ENCODE measurements around the gene AIPL1. TPM values are rescaled to one million over a fixed set of nuclear protein-coding genes. Genes with fewer than 3 reads are reported as not detected.

Gene AIPL1
- total RNA-seq, 2 experiments from 2014 or later, result not detected

DNA sequence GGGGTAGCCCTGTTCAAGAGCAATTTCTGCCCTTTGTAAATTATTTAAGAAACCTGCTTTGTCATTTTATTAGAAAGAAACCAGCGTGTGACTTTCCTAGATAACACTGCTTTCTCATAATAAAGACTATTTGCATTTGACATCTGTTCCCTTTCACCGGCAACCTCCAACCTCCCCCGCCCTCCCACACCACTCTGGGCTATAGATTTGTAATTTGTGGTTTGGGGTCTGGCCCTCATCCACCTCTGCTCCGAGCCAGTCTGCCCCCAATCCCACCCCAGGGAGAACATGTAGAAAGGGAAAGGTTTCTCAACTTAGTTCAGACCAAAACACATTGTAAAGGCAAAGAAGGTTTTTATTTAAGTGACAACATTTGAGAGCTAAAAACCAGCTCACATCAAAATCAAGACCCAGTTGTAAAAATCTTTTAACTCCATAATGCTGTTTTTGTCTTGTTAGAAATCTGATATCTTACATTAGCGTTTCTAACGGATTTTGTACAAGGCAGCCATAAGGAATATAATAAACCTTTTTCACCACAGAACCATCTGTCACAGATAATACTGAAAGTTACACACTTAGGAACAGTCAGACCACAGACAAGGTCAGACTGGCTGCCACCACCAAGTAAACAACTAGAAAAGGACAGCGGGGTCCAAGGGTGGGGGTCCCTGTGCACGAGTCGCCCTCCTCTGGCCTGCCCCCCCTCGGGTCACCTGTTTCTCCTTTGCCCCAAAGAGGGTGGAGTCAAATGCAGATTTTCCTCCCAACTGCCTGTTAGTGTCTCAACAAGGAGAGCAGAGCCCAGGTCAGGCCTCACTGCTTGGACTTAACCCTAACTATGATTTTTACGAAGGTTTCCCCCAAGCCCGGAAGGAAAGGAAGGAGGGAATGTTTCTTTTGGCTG, 16.3 kb upstream of the AIPL1 start:
- CTCF ChIA-PET, result no interaction called here
- H3K9me3 Mint-ChIP-seq (ENCODE audit: low read depth), result no peaks in the 10 kb centered on the region
- H3K36me3 Mint-ChIP-seq, result no peaks in the 10 kb centered on the region
- no peak for ATAC-seq
- peaks cover 7% of the 10 kb centered on the region for H3K4me1 Mint-ChIP-seq
- no peak overlapping the region for H3K27ac Mint-ChIP-seq
- no peak for DNase-seq
- no peak overlapping the region for H3K4me3 Mint-ChIP-seq
- H3K27me3 Mint-ChIP-seq, result peaks cover 26% of the 10 kb centered on the region

DNA sequence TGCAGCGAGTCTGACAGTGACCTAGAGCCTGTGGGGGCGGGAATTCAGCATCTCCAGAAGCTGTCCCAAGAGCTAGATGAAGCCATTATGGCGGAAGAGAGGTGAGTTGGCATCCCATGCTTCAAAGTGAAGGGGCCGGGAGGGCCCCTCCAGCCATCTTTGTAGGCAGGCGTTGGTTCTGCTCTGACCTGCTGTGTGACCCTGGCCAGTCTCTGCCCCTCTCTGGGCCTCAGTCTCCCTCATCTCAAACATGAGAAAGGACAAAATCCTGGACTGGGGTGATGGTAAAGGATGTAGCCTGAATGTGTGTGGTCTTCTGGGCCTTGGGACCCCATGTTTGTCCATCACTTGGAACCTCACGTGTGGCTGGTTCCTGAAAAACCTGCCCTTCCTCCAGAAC, 14.4 kb upstream of the AIPL1 start:
- peaks cover 11% of the 10 kb centered on the region for H3K4me1 Mint-ChIP-seq
- no peaks in the 10 kb centered on the region for H3K36me3 Mint-ChIP-seq
- no peak overlapping the region for H3K4me3 Mint-ChIP-seq
- DNase-seq (no peak), ATAC-seq (no peak)
- H3K9me3 Mint-ChIP-seq (ENCODE audit: low read depth), result no peaks in the 10 kb centered on the region
- CTCF ChIA-PET, result interaction anchor here (1.2 to 1.6 kb wide), 2 partner anchors 13 to 22 kb away, joined by 3 to 6 read pairs; partner anchors contain the start of gene AIPL1
- peaks cover 26% of the 10 kb centered on the region for H3K27me3 Mint-ChIP-seq
- H3K27ac Mint-ChIP-seq, result no peak overlapping the region

DNA sequence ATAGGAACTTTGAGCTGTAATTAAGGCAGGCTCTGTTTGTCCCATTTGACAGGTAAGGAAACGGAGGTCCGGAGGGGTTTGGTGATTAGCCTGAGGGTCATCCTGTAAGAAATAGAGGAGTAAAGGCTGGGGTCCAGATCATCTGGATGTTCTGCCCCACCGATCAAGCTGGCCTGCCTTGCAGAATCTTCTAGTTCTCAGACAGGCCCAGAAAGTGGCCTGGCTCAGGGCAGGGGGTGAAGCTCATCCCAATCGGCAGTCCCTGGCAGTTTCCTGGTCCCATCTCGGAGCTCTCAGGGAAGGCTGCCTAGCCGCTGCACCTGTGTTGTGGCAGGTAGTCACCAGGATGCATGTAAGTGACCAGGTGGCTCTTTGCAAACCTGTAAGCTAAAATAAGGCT, 13.6 kb upstream of the AIPL1 start:
- ATAC-seq, result no peak
- Mint-ChIP-seq H3K27ac (no peak overlapping the region), H3K9me3 (ENCODE audit: low read depth) (no peaks in the 10 kb centered on the region), H3K4me1 (peaks cover 15% of the 10 kb centered on the region), H3K36me3 (no peaks in the 10 kb centered on the region), H3K4me3 (no peak overlapping the region), H3K27me3 (peaks cover 22% of the 10 kb centered on the region)
- CTCF ChIA-PET, result interaction anchor here (1.2 to 1.6 kb wide), 2 partner anchors 13 to 23 kb away, joined by 3 to 6 read pairs; partner anchors contain the start of gene AIPL1
- DNase-seq, result no peak

DNA sequence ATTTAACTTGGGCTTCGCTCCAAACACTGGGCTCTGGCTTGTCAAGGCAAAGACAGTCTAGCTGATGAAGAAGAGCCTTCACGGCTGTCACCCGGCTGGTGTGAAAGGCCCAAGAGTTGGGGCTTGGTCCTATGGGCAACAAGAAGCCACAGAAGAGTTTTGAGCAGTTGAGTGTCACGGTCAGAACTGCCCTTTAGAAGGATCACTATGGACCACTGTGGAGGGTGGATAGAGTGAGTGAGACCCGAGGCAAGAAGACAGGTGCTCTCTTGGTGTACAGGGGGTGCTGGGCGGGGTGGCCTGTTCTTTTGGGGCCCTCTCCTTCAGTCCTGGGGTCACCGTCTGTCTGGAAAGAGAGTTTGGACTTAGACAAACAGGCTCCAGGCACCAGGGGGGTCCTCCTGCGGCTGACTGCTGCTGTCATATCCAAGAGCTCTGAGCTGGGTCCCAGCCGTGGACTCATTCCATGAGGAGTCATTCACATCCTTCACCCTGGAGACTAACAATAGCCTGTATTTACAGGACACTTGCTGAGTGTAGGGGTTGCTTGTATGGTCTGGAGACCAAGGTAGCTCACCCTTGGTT, 11.7 kb upstream of the AIPL1 start:
- DNase-seq (no peak), ATAC-seq (no peak)
- Mint-ChIP-seq H3K9me3 (ENCODE audit: low read depth) (no peaks in the 10 kb centered on the region), H3K4me1 (peaks cover 19% of the 10 kb centered on the region), H3K36me3 (no peaks in the 10 kb centered on the region), H3K4me3 (no peak overlapping the region), H3K27me3 (peaks cover 16% of the 10 kb centered on the region), H3K27ac (no peak overlapping the region)
- CTCF ChIA-PET, result interaction anchor here (2.0 to 3.6 kb wide), 2 partner anchors 11 to 27 kb away, joined by 8 to 15 read pairs; partner anchors contain the start of gene AIPL1

DNA sequence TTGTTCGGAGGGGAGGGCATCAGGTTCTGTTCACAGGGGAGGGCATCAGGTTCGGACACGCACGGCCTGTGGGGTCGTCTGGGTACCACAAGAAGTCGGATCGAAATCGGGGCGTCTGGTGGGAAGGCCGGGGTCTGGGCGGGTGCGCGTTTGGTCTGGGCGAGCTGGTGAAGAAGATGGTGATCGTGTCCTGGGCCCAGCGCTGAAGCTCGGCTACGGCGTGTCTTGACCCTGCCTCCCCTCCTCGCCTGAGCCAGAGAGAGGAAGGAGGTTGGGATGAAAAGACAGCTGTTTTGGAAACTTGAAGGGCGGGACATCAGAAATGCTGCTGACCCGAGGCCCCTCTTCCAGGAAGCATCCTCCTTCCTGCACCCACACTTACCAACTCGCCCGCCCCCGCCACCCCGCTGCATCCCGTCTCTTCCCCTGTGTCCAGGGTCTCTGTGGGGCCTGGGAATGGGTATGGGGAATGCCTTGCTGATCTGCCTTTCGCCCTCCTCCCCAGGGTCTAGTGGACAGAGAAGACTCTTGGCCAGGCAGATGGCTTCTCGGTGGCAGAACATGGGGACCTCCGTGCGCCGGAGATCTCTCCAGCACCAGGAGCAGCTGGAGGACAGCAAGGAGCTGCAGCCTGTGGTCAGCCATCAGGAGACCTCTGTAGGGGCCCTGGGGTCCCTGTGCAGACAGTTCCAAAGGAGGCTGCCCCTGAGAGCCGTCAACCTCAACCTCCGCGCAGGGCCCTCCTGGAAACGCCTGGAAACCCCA, 9.8 kb upstream of the AIPL1 start:
- peak overlapping the region; percentile 79 for H3K27ac Mint-ChIP-seq
- ATAC-seq (no peak), DNase-seq (no peak)
- H3K4me1 Mint-ChIP-seq, result peaks cover 13% of the 10 kb centered on the region
- peaks cover 22% of the 10 kb centered on the region for H3K27me3 Mint-ChIP-seq
- no peaks in the 10 kb centered on the region for H3K9me3 Mint-ChIP-seq (ENCODE audit: low read depth)
- H3K36me3 Mint-ChIP-seq, result no peaks in the 10 kb centered on the region
- H3K4me3 Mint-ChIP-seq, result peak overlapping the region; percentile 86
- CTCF ChIA-PET, result interaction anchor here (0.5 to 3.6 kb wide), 5 partner anchors 9 to 857 kb away, joined by 3 to 15 read pairs (median 5); partner anchors contain the start of gene AIPL1

DNA sequence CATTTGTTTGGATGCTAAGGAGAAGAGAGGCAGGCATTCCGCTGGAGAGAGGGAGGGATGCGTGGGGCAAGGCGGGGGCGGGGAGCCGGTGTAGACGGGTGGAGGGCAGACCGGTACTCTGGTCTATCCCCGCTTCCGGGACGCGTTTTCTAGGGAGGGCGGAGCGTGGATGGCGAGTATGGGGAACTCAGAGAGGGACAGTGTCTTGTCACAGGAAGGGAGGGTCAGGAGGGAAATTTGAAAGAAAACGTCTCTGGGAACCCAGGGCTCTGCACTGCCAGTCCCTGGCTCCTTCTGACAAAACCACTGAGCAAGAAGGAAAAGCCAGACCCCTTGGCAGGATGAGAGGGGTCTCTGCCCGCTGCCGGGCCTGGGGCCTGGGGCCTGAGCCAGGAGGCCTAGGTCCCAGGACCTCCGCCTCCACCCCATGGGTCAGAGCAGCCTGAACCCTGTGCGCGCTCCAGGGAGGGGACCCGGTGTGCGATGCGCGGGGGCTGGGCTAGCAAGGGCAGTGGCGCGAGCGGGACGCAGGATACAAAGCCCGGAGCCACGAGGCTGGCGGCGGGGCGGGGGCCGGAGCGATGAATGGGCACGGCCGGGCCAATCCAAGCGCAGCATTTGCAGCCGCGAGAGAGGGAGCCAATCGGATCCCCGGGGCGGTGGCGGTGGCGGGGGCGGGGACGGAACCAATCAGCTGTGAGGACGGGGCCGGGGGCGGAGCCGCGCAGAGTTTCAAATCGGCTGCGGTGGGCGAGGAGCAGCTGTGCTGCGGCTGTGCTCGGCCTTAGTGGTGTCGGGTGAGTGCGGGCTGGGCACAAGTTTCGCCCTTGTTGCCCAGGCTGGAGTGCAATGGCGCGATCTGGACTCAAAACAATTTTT, 9.0 kb upstream of the AIPL1 start, which contains the start of gene PIMREG:
TSS of gene PIMREG (plus strand) at position 764 of the 879 bp plus-strand sequence. CDS start 656 bp downstream, outside the sequence.
- ATAC-seq (peak; percentile 98), DNase-seq (peak; percentile 96)
- H3K9me3 Mint-ChIP-seq (ENCODE audit: low read depth), result no peaks in the 10 kb centered on the region
- H3K4me3 Mint-ChIP-seq, result peak within 1 kb of the TSS; percentile 86
- H3K4me1 Mint-ChIP-seq, result peaks cover 13% of the 10 kb centered on the region
- CTCF ChIA-PET, result interaction anchor here (2.2 to 3.6 kb wide), 2 partner anchors 8 to 852 kb away, joined by 5 to 15 read pairs; partner anchors contain the start of gene AIPL1
- no peaks in the 10 kb centered on the region for H3K36me3 Mint-ChIP-seq
- peak within 1 kb of the TSS; percentile 86 for H3K27ac Mint-ChIP-seq
- H3K27me3 Mint-ChIP-seq, result peaks cover 29% of the 10 kb centered on the region

DNA sequence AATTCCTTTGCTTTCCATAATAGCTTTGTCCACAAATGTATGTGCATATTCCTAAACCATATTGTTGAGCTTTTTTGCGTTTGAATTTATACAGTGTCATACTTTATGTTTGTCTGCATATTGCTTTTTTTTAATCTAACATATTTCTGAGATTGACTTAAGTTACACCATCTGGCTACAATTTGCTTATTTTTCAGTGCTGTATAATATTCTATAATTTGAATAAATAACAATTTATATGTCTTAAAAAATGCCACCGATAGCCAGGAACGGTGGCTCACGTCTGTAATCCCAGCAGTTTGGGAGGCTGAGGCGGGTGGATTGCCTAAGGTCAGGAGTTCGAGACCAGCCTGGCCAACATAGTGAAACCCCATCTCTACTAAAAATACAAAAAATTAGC, 7.9 kb upstream of the AIPL1 start:
- DNase-seq (no peak), ATAC-seq (no peak)
- H3K4me1 Mint-ChIP-seq, result peaks cover 13% of the 10 kb centered on the region
- H3K36me3 Mint-ChIP-seq, result no peaks in the 10 kb centered on the region
- peaks cover 35% of the 10 kb centered on the region for H3K27me3 Mint-ChIP-seq
- CTCF ChIA-PET, result interaction anchor here (1.6 kb wide), 1 partner anchor 736 kb away, joined by 3 read pairs; no protein-coding TSS in a partner anchor
- no peaks in the 10 kb centered on the region for H3K9me3 Mint-ChIP-seq (ENCODE audit: low read depth)
- no peak overlapping the region for H3K4me3 Mint-ChIP-seq
- no peak overlapping the region for H3K27ac Mint-ChIP-seq

DNA sequence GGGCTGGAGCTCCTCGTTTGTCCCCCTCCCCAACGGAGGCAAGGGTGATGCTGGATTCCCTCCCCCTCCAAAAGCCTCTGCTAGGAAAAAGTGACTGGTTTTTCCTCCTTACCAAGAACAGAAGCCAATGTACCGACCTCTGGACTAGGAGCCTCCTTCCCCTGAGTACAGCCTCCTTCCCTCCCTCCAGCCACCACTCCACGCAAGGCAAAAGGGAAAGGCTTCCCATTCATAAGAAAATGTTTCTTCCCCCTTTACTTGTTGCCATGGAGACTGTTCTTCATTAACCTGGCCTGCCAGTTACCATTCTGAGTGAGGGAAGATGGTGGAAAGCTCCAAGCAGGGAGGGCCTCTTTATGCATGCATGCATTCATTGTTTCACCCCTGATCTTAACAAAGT, 5.0 kb upstream of the AIPL1 start:
- CTCF ChIA-PET, result interaction anchor here (1.0 to 1.6 kb wide), 2 partner anchors 9 to 1001 kb away, joined by 3 to 4 read pairs; partner anchors contain the start of gene C1QBP
- peaks cover 47% of the 10 kb centered on the region for H3K27me3 Mint-ChIP-seq
- H3K4me3 Mint-ChIP-seq, result no peak overlapping the region

DNA sequence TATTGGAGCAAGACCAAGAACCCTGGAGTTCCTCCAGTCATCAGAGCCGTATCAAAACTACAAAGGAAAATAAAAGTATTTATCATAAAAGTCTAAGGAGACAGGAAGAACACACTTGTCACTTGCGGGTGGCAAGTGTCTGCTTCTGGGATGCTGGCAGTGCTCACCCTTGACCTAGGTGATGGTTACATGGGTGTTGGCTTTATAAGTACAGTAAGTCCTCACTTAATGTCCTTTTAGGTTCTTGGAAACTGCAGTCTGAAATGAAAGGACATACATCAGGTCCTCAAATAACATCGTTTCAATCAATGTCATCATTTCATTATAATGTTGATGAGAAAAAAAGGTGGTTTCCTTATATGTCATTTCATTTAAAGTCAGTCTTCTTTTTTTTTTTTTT, 3.0 kb upstream of the AIPL1 start:
- Mint-ChIP-seq H3K4me1 (no peaks in the 10 kb centered on the region), H3K9me3 (ENCODE audit: low read depth) (no peaks in the 10 kb centered on the region), H3K4me3 (no peak overlapping the region), H3K27ac (no peak overlapping the region), H3K27me3 (peaks cover 49% of the 10 kb centered on the region), H3K36me3 (no peaks in the 10 kb centered on the region)
- ATAC-seq (no peak), DNase-seq (no peak)
- CTCF ChIA-PET, result no interaction called here

More for the DNA sequence above, 5.0 kb upstream of the AIPL1 start:
- DNase-seq, result no peak
- no peaks in the 10 kb centered on the region for H3K9me3 Mint-ChIP-seq (ENCODE audit: low read depth)
- ATAC-seq, result no peak
- H3K27ac Mint-ChIP-seq, result no peak overlapping the region
- no peaks in the 10 kb centered on the region for H3K36me3 Mint-ChIP-seq
- H3K4me1 Mint-ChIP-seq, result peaks cover 13% of the 10 kb centered on the region

DNA sequence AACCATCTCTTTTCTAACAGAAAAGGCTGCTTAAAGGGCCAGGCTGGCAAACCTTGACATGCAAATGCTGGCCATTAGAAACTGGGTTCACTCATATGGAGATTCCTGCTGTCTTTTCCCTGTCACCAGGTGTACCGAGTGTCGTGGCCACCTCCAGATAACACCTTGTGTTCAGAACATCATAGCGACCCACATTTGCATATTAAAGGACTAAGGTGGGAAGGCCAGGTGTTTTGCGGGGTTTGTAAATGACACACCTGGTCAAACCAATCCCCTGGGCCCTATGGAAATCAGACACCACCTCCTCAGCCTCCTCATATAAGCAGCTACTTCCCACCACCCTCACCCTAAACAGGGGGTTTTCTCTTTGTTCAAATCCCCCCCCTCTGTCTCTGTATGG, 2.5 kb upstream of the AIPL1 start:
- no peaks in the 10 kb centered on the region for H3K36me3 Mint-ChIP-seq
- H3K4me3 Mint-ChIP-seq, result no peak overlapping the region
- peaks cover 53% of the 10 kb centered on the region for H3K27me3 Mint-ChIP-seq
- CTCF ChIA-PET, result interaction anchor here (1.8 kb wide), 1 partner anchor 19 kb away, joined by 6 read pairs; no protein-coding TSS in a partner anchor
- DNase-seq (no peak), ATAC-seq (no peak)
- no peaks in the 10 kb centered on the region for H3K4me1 Mint-ChIP-seq
- H3K9me3 Mint-ChIP-seq (ENCODE audit: low read depth), result no peaks in the 10 kb centered on the region
- H3K27ac Mint-ChIP-seq, result no peak overlapping the region

DNA sequence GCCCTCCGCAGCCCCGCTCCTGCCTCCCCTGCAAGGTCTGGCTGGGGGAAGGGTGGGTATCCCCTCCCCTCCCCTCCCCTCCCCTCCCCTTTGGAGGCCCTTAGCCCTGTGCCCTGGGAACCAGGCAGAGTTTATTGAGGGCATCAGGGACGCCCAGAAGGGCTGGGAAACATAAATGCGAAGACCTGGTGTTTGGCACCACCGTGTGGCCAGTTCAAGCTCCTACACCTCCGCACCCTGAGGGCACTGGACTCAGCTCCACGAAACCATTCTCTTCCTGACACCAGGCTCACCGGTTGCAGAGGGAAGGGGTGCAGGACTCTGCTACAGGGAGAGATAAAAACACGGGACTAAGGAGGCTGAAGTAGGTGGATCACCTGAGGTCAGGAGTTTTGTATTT, 1.0 kb upstream of the AIPL1 start:
- H3K36me3 Mint-ChIP-seq, result peaks cover 2% of the 10 kb centered on the region
- peaks cover 2% of the 10 kb centered on the region for H3K9me3 Mint-ChIP-seq (ENCODE audit: low read depth)
- DNase-seq (peak; percentile 71), ATAC-seq (peak; percentile 93)
- peaks cover 55% of the 10 kb centered on the region for H3K27me3 Mint-ChIP-seq
- H3K4me1 Mint-ChIP-seq, result no peaks in the 10 kb centered on the region
- CTCF ChIA-PET, result interaction anchor here (0.6 to 2.4 kb wide), 11 partner anchors 9 to 853 kb away, joined by 3 to 16 read pairs (median 4); partner anchors contain the start of gene PIMREG
- H3K27ac Mint-ChIP-seq, result no peak overlapping the region
- H3K4me3 Mint-ChIP-seq, result no peak overlapping the region

DNA sequence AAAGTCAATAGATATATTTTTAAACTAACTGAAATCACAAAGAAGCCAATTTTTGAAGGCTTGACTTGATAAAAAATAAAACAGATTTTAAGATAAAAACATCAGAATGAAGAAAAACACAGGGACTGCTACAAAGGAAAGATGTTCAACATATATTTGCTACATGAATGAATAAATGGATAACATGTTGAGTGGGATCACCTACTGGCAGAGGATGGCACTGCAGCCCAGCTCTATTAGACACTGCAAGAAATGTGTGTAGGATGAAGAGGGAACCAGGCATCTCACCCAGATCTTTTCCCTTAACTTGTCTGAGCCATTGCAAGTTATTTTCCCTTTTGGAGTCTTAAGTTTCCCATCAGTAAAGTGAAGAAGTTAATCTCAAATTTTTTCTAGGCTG, 4.2 kb downstream of the AIPL1 start:
- Mint-ChIP-seq H3K27ac (no peak overlapping the region), H3K4me1 (peaks cover 20% of the 10 kb centered on the region), H3K9me3 (ENCODE audit: low read depth) (peaks cover 10% of the 10 kb centered on the region), H3K4me3 (no peak overlapping the region), H3K27me3 (peaks cover 62% of the 10 kb centered on the region), H3K36me3 (peaks cover 11% of the 10 kb centered on the region)
- CTCF ChIA-PET, result interaction anchor here (0.8 to 1.4 kb wide), 4 partner anchors 9 to 844 kb away, joined by 3 to 4 read pairs (median 4); no protein-coding TSS in a partner anchor
- DNase-seq (no peak), ATAC-seq (no peak)
